Effector memory CD8-positive, alpha-beta T cell (primary cell): ENCODE results near the gene COP1.
"Not testable (repeated sequence)": the region's sequence is repeated elsewhere in the genome, so short reads cannot be mapped to it uniquely, and the experiment has no call there.

Experiments used
- ATAC-seq: fragments of 150-1000 bp; cut with Tn5 transposase; replicated peaks from 2 replicates; pipeline ENCODE4 v1.10.0; 2021; ENCODE audit warnings: mild to moderate bottlenecking, moderate library complexity
- DNase-seq, 3 experiments: peaks; one replicate each; pipeline ENCODE4 v3.0.0; 2021
- H3K27ac Mint-ChIP-seq, 2 donors: one replicate each; pipeline ENCODE4 v1.8.0; 2022; ENCODE audit warnings: mild to moderate bottlenecking in 2 of 2, mixed read lengths in 2 of 2, moderate library complexity in 2 of 2
- H3K27me3 Mint-ChIP-seq, 2 donors: one replicate each; pipeline ENCODE4 v1.8.0; 2022; ENCODE audit warnings: mixed read lengths in 2 of 2
- H3K36me3 Mint-ChIP-seq: one replicate; pipeline ENCODE4 v1.8.0; 2022; ENCODE audit warnings: mild to moderate bottlenecking, moderate library complexity, mixed read lengths; ENCODE audit not compliant: insufficient read depth
- H3K4me1 Mint-ChIP-seq, 2 donors: one replicate each; pipeline ENCODE4 v1.8.0; 2022; ENCODE audit warnings: low read depth in 2 of 2, mixed read lengths in 2 of 2
- H3K4me3 Mint-ChIP-seq, 2 donors: one replicate each; pipeline ENCODE4 v1.8.0; 2022; ENCODE audit warnings: mild to moderate bottlenecking in 2 of 2, mixed read lengths in 2 of 2, moderate library complexity in 2 of 2
- H3K9me3 Mint-ChIP-seq, 2 donors: one replicate each; pipeline ENCODE4 v1.8.0; 2022; ENCODE audit warnings: mixed read lengths in 2 of 2

COP1 gene

GRCh38 chr1:176090766-176091165 lies 116.3 kb downstream of the COP1 start:
- H3K27ac Mint-ChIP-seq = peak overlapping the region; percentile 1 to 44
- peaks cover 2 to 11% of the 10 kb centered on the region in 2 donors for H3K4me1 Mint-ChIP-seq

DNA sequence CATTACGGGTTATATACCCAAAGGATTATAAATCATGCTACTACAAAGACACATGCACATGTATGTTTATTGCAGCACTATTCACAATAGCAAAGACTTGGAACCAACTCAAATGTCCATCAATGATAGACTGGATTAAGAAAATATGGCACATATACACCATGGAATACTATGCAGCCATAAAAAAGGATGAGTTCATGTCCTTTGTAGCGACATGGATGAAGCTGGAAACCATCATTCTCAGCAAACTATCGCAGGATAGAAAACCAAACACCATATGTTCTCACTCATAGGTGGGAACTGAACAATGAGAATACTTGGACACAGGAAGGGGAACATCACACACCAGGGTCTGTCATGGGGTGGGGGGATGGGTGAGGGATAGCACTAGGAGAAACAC lies 119.3 kb downstream of the COP1 start:
- H3K4me3 Mint-ChIP-seq, H3K9me3 Mint-ChIP-seq, H3K36me3 Mint-ChIP-seq, H3K27ac Mint-ChIP-seq, ATAC-seq, H3K27me3 Mint-ChIP-seq, DNase-seq: not testable (repeated sequence)
- peaks cover 2 to 11% of the 10 kb centered on the region in 2 donors for H3K4me1 Mint-ChIP-seq

More at GRCh38 chr1:176090766-176091165, 116.3 kb downstream of the COP1 start:
- DNase-seq (no peak), ATAC-seq (no peak)
- H3K4me3 Mint-ChIP-seq = no peak overlapping the region
- H3K36me3 Mint-ChIP-seq = peaks cover 5% of the 10 kb centered on the region
- no peaks in the 10 kb centered on the region for H3K9me3 Mint-ChIP-seq
- no peaks in the 10 kb centered on the region for H3K27me3 Mint-ChIP-seq

GRCh38 chr1:176073524-176074157 lies 133.4 kb downstream of the COP1 start:
- ATAC-seq (peak; percentile 62), DNase-seq (peak; percentile 21 to 34 (median 28))
- H3K27me3 Mint-ChIP-seq = no peaks in the 10 kb centered on the region
- no peak overlapping the region for H3K4me3 Mint-ChIP-seq
- H3K36me3 Mint-ChIP-seq = peaks cover 15% of the 10 kb centered on the region
- H3K9me3 Mint-ChIP-seq = peaks cover 0 to 7% of the 10 kb centered on the region in 2 donors
- peaks cover 5 to 6% of the 10 kb centered on the region in 2 donors for H3K4me1 Mint-ChIP-seq
- H3K27ac Mint-ChIP-seq = no peak overlapping the region

DNA sequence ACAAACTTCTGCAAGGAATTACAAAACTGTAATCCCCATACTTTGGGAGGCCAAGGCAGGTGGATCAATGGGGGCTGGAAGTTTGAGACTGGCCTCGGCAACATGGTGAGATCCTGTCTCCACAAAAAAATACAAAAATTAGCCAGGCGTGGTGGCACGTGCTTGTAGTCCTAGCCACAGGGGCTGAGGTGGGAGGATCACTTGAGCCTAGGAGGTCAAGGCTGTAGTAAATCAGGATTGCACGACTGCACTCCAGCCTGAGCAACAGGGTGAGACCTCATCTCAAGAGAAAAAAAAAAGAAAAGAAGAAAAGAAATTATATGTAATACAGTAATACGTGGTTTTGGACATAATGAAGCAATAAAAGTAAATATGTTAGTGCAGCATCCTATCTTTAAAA lies 138.2 kb downstream of the COP1 start:
- no peaks in the 10 kb centered on the region for H3K9me3 Mint-ChIP-seq
- H3K27me3 Mint-ChIP-seq = no peaks in the 10 kb centered on the region
- no peak overlapping the region for H3K27ac Mint-ChIP-seq
- DNase-seq = no peak
- H3K4me1 Mint-ChIP-seq = peaks cover 5 to 10% of the 10 kb centered on the region in 2 donors
- no peak for ATAC-seq
- no peak overlapping the region for H3K4me3 Mint-ChIP-seq
- H3K36me3 Mint-ChIP-seq = peaks cover 4% of the 10 kb centered on the region

GRCh38 chr1:176068256-176068655 lies 138.8 kb downstream of the COP1 start:
- Mint-ChIP-seq H3K4me1 (peaks cover 5 to 10% of the 10 kb centered on the region in 2 donors), H3K4me3 (no peak overlapping the region), H3K9me3 (no peaks in the 10 kb centered on the region), H3K27ac (peak overlapping the region in 1 of 2 donors; percentile 1), H3K36me3 (peaks cover 4% of the 10 kb centered on the region), H3K27me3 (no peaks in the 10 kb centered on the region)
- no peak for ATAC-seq
- DNase-seq = no peak

GRCh38 chr1:176066709-176067108 lies 140.4 kb downstream of the COP1 start:
- Mint-ChIP-seq H3K9me3 (no peaks in the 10 kb centered on the region), H3K36me3 (peaks cover 13% of the 10 kb centered on the region), H3K4me1 (peaks cover 5 to 13% of the 10 kb centered on the region in 2 donors), H3K27me3 (no peaks in the 10 kb centered on the region), H3K27ac (peak overlapping the region in 1 of 2 donors; percentile 6), H3K4me3 (no peak overlapping the region)
- no peak for DNase-seq
- no peak for ATAC-seq

DNA sequence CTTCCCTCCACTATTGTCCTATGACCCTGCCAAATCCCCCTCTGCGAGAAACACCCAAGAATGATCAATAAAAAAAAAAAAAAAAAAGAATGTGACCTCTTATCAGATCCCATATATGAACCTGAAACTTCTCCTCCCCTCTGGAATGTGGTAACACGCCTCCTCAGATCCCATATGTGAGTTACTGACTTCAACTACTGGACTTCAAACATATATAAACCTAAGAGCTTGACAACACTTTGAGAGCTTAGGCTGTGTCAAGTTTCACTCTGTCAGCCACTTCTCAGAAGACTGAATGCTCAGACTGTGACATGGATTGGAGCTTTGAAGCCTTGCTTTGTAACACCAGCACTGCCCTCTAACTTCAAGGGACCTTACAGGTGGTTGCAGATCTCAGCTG lies 148.4 kb downstream of the COP1 start:
- H3K27me3 Mint-ChIP-seq = no peaks in the 10 kb centered on the region
- no peak for DNase-seq
- no peak overlapping the region for H3K4me3 Mint-ChIP-seq
- peaks cover 14% of the 10 kb centered on the region for H3K36me3 Mint-ChIP-seq
- H3K27ac Mint-ChIP-seq = no peak overlapping the region
- ATAC-seq = no peak
- H3K4me1 Mint-ChIP-seq = peaks cover 0 to 7% of the 10 kb centered on the region in 2 donors
- no peaks in the 10 kb centered on the region for H3K9me3 Mint-ChIP-seq

DNA sequence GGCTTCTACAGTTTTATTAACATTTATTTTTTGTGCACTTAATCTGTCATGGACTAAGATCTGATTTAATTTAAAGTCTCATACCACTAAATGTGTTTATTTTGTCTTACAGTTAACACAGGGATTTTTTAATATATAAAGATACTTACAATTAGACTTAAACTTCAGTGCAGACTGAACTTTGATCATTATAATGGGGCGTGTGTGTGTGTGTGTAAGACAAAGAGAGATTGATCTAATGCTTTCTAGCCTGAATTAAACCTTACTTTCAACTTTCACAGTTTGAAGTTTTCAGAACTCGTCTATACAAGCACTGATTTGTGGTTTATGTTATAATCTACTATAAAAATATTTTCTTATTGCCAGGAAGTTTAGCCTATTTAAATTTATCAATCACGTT lies 150.8 kb downstream of the COP1 start:
- no peak overlapping the region for H3K27ac Mint-ChIP-seq
- DNase-seq (no peak), ATAC-seq (no peak)
- H3K4me1 Mint-ChIP-seq = peaks cover 0 to 3% of the 10 kb centered on the region in 2 donors
- no peaks in the 10 kb centered on the region for H3K27me3 Mint-ChIP-seq
- peaks cover under 1% of the 10 kb centered on the region for H3K36me3 Mint-ChIP-seq
- H3K9me3 Mint-ChIP-seq = no peaks in the 10 kb centered on the region
- H3K4me3 Mint-ChIP-seq = no peak overlapping the region

DNA sequence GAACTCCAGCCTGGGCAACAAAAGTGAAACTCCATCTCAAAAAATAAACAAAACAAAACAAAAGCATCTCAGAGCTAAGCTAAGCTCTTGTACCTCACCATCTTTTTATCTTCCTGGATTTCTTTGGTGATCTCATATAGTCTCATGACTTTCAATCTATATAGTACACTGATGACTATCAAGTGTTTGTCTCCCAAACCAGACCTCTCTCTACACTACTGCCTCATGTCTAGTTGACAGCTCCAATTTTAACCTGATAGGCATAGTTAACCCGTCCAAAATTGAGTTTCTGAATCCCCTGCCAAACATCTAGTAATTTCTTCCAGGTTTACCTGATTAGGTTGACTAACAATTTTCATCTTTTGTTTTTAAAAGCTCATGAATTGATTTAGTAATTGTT lies 151.7 kb downstream of the COP1 start:
- DNase-seq (no peak), ATAC-seq (no peak)
- no peak overlapping the region for H3K4me3 Mint-ChIP-seq
- H3K36me3 Mint-ChIP-seq = no peaks in the 10 kb centered on the region
- H3K27ac Mint-ChIP-seq = no peak overlapping the region
- no peaks in the 10 kb centered on the region for H3K27me3 Mint-ChIP-seq
- no peaks in the 10 kb centered on the region for H3K9me3 Mint-ChIP-seq
- H3K4me1 Mint-ChIP-seq = peaks cover 0 to 3% of the 10 kb centered on the region in 2 donors

GRCh38 chr1:176051902-176052518 lies 155.1 kb downstream of the COP1 start:
- no peaks in the 10 kb centered on the region for H3K9me3 Mint-ChIP-seq
- no peak overlapping the region for H3K27ac Mint-ChIP-seq
- peaks cover 0 to 3% of the 10 kb centered on the region in 2 donors for H3K4me1 Mint-ChIP-seq
- no peaks in the 10 kb centered on the region for H3K27me3 Mint-ChIP-seq
- no peak for DNase-seq
- peaks cover 4% of the 10 kb centered on the region for H3K36me3 Mint-ChIP-seq
- no peak for ATAC-seq
- H3K4me3 Mint-ChIP-seq = no peak overlapping the region

DNA sequence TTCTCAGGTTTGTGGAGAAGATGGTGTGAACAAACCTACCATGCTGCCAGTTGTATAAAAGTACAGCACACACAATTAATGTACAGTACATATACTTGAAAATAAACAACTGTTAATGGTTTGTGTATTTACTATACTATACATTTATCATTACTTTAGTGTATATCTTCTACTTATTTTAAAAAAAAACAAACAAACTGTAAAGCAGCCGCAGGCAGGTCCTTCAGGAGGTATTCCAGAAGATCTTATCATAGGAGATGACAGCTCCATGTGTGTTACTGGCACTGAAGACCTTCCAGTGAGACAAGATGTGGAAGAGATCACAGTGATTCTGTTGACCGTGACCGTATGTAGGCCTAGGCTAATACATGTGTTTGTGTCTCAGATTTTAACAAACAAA lies 155.7 kb downstream of the COP1 start:
- no peak overlapping the region for H3K27ac Mint-ChIP-seq
- no peaks in the 10 kb centered on the region for H3K9me3 Mint-ChIP-seq
- peaks cover 0 to 3% of the 10 kb centered on the region in 2 donors for H3K4me1 Mint-ChIP-seq
- H3K4me3 Mint-ChIP-seq = no peak overlapping the region
- H3K27me3 Mint-ChIP-seq = no peaks in the 10 kb centered on the region
- ATAC-seq (no peak), DNase-seq (no peak)
- H3K36me3 Mint-ChIP-seq = peaks cover 4% of the 10 kb centered on the region

DNA sequence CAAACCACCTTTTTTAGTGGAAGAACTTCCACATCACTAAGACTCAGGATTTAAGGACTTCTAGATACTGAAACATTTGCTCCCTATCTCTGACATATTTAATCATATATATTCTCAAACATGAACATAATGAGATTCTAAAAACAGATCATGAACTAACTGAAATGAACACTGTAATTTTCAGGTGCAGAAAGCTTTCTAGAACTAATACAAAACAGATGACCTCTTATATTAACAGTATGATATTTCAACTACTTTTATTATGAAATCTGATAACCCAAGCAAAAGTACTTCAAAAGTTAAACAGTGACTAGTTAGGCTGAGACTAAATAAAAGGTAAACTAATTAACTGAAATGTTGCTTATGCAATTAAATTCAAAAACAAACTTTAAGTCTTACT lies 157.5 kb downstream of the COP1 start:
- peaks cover 4% of the 10 kb centered on the region for H3K36me3 Mint-ChIP-seq
- H3K27ac Mint-ChIP-seq = no peak overlapping the region

GRCh38 chr1:176046926-176047325 lies 160.2 kb downstream of the COP1 start:
- H3K27me3 Mint-ChIP-seq = no peaks in the 10 kb centered on the region
- peaks cover 0 to 2% of the 10 kb centered on the region in 2 donors for H3K4me1 Mint-ChIP-seq
- H3K27ac Mint-ChIP-seq = no peak overlapping the region
- no peak overlapping the region for H3K4me3 Mint-ChIP-seq
- peaks cover 20% of the 10 kb centered on the region for H3K36me3 Mint-ChIP-seq
- DNase-seq = no peak
- no peaks in the 10 kb centered on the region for H3K9me3 Mint-ChIP-seq
- no peak for ATAC-seq

More for the DNA sequence above, 157.5 kb downstream of the COP1 start:
- ATAC-seq (no peak), DNase-seq (no peak)
- H3K4me1 Mint-ChIP-seq = no peaks in the 10 kb centered on the region
- no peaks in the 10 kb centered on the region for H3K9me3 Mint-ChIP-seq
- H3K27me3 Mint-ChIP-seq = no peaks in the 10 kb centered on the region
- H3K4me3 Mint-ChIP-seq = no peak overlapping the region

DNA sequence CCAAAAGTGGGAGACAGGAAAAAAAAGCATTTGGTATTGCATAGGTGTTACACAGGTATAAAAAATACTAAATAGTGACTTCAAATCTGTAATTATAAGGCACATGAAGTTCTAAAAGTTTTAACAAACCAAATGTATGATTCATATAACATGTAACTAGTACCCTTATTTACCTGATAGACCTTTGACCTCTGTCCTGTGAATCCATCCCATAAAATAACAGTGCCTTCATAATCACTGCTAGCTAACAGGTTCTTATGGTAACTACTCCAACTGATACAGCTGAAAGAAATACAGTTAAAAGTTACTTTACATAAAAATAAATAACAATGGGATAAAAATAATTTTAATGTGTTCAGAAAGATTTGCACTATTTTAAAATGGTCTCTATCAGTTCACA lies 163.5 kb downstream of the COP1 start:
- DNase-seq (no peak), ATAC-seq (no peak)
- Mint-ChIP-seq H3K4me3 (no peak overlapping the region), H3K27ac (no peak overlapping the region), H3K36me3 (peaks cover 47% of the 10 kb centered on the region), H3K27me3 (no peaks in the 10 kb centered on the region), H3K4me1 (peaks cover 0 to 2% of the 10 kb centered on the region in 2 donors), H3K9me3 (no peaks in the 10 kb centered on the region)
